Activated B cell treated with CpG ODN at 0.5 μM for 24 hours (primary cell): ENCODE results near the gene CNP. TPM values are rescaled to one million over a fixed set of nuclear protein-coding genes. Genes with fewer than 3 reads are reported as not detected.

Experiments used
- ATAC-seq: fragments of 200-7000 bp; cut with Tn5 transposase; one replicate; pipeline ENCODE4 v1.10.0; 2021; ENCODE audit warnings: low read depth, mild to moderate bottlenecking, moderate library complexity
- CTCF ChIA-PET: fragments of 350-600 bp; sonication (Branson Sonifier 250); formaldehyde crosslinking; loops from one replicate; lab custom pipeline; 2021; ENCODE audit warnings: antibody characterized with exemption; lab: Charles Lee
- POLR2A ChIA-PET: fragments of 350-600 bp; sonication (Branson Sonifier 250); formaldehyde crosslinking; loops from one replicate; lab custom pipeline; 2021; ENCODE audit warnings: antibody characterized with exemption; lab: Charles Lee
- DNase-seq: peaks from one replicate; pipeline ENCODE4 v3.0.0; 2022
- H3K27ac Mint-ChIP-seq: one replicate; pipeline ENCODE4 v1.8.0; 2020; ENCODE audit warnings: mixed read lengths
- H3K27me3 Mint-ChIP-seq: one replicate; pipeline ENCODE4 v1.8.0; 2021; ENCODE audit warnings: mixed read lengths
- H3K36me3 Mint-ChIP-seq: one replicate; pipeline ENCODE4 v1.8.0; 2021; ENCODE audit warnings: low read depth, mixed read lengths
- H3K4me1 Mint-ChIP-seq: one replicate; pipeline ENCODE4 v1.8.0; 2021; ENCODE audit warnings: mixed read lengths
- H3K4me3 Mint-ChIP-seq: one replicate; pipeline ENCODE4 v1.8.0; 2020; ENCODE audit warnings: mild to moderate bottlenecking, mixed read lengths
- H3K9me3 Mint-ChIP-seq: one replicate; pipeline ENCODE4 v1.8.0; 2020; ENCODE audit warnings: mixed read lengths
- CTCF ChIP-seq: fragments of 200-600 bp; IDR thresholded peaks from one replicate; pipeline ENCODE4 v1.8.0; 2022; ENCODE audit warnings: antibody characterized with exemption, mild to moderate bottlenecking
- intact Hi-C: fragments of 100-400 bp; cut with micrococcal nuclease; formaldehyde crosslinking; loops from one replicate; pipeline ENCODE4 v1.15.1; 2024
- total RNA-seq: library from RNA; stranded (reverse); gene quantifications from 2 replicates; pipeline ENCODE4 v1.2.3, GENCODE V29; 2022

CNP gene
- 47.2 and 48.0 TPM in 2 replicates for total RNA-seq

GRCh38 chr17:41966463-41967140 is at the start of gene CNP:
Gene CNP, plus strand, starts transcription at chr17:41966795. Its CDS starts 90 bp downstream, at chr17:41966885.
- H3K36me3 Mint-ChIP-seq: peaks cover 14% of the 10 kb centered on the region
- ATAC-seq (peak; percentile 85), DNase-seq (peak; percentile 92)
- H3K27ac Mint-ChIP-seq: peak within 1 kb of the TSS; percentile 72
- peak within 1 kb of the TSS; percentile 82 for H3K4me3 Mint-ChIP-seq
- CTCF ChIA-PET: interaction anchor here (0.6 to 9.2 kb wide), 7 partner anchors 9 to 215 kb away, joined by 3 to 110 read pairs (median 6); partner anchors contain the start of genes DHX58, JUP, KAT2A and KCNH4
- peaks cover 43% of the 10 kb centered on the region for H3K4me1 Mint-ChIP-seq
- H3K27me3 Mint-ChIP-seq: no peaks in the 10 kb centered on the region
- H3K9me3 Mint-ChIP-seq: no peaks in the 10 kb centered on the region
- no peak for TF ChIP-seq CTCF
- intact Hi-C loops: loop anchor here (1.0 to 5.0 kb wide), 9 partner anchors 18 to 321 kb away; partner anchors contain the start of genes ACLY, DNAJC7, KCNH4 and KLHL11
- POLR2A ChIA-PET: interaction anchor here (0.6 to 2.8 kb wide), 34 partner anchors 10 to 1867 kb away, joined by 3 to 35 read pairs (median 5); partner anchors contain the start of genes ACLY, C17orf113, DHX58 and DNAJC7

- Mint-ChIP-seq H3K9me3 (no peaks in the 10 kb centered on the region), H3K27me3 (no peaks in the 10 kb centered on the region), H3K36me3 (peaks cover 23% of the 10 kb centered on the region), H3K4me1 (peaks cover 32% of the 10 kb centered on the region), H3K27ac (peak overlapping the region; percentile 24), H3K4me3 (peak overlapping the region; percentile 92)
- CTCF ChIA-PET: no interaction called here
- POLR2A ChIA-PET: interaction anchor here (0.7 to 3.8 kb wide), 5 partner anchors 12 to 506 kb away, joined by 3 to 50 read pairs (median 3); partner anchors contain the start of genes CAVIN1, DNAJC7, NKIRAS2 and ODAD4
- DNase-seq (no peak), ATAC-seq (no peak)
- TF ChIP-seq CTCF: no peak
- intact Hi-C loops: loop anchor here (5.0 kb wide), 1 partner anchor 50 kb away; the partner anchor contains the start of gene KLHL11
Observed at GRCh38 chr17:41917192-41917591, 49.4 kb upstream of the CNP start.

GRCh38 chr17:41917679-41918313 is 48.8 kb upstream of the CNP start:
- no peaks in the 10 kb centered on the region for H3K9me3 Mint-ChIP-seq
- peaks cover 32% of the 10 kb centered on the region for H3K4me1 Mint-ChIP-seq
- intact Hi-C loops: loop anchor here (1.0 to 5.0 kb wide), 6 partner anchors 49 to 759 kb away; partner anchors contain the start of genes CNP, DNAJC7, KAT2A and KLHL11
- ChIA-PET CTCF (interaction anchor here (1.8 kb wide), 1 partner anchor 13 kb away, joined by 3 read pairs; the partner anchor contains the start of gene ODAD4), POLR2A (interaction anchor here (0.5 to 3.8 kb wide), 10 partner anchors 12 to 1560 kb away, joined by 3 to 50 read pairs (median 5); partner anchors contain the start of genes DNAJC7, EIF1, KLHL11 and NKIRAS2)
- H3K27me3 Mint-ChIP-seq: no peaks in the 10 kb centered on the region
- DNase-seq (no peak), ATAC-seq (no peak)
- peaks cover 17% of the 10 kb centered on the region for H3K36me3 Mint-ChIP-seq
- H3K4me3 Mint-ChIP-seq: peak overlapping the region; percentile 92
- H3K27ac Mint-ChIP-seq: peak overlapping the region; percentile 24
- no peak for TF ChIP-seq CTCF

- intact Hi-C loops: loop anchor here (1.0 to 5.0 kb wide), 9 partner anchors 12 to 758 kb away; partner anchors contain the start of genes CNP, DHX58, DNAJC7 and KAT2A
- H3K36me3 Mint-ChIP-seq: peaks cover 10% of the 10 kb centered on the region
- no peaks in the 10 kb centered on the region for H3K9me3 Mint-ChIP-seq
- POLR2A ChIA-PET: interaction anchor here (0.5 to 3.8 kb wide), 17 partner anchors 11 to 1565 kb away, joined by 3 to 50 read pairs (median 4); partner anchors contain the start of genes CNP, DHX8, DNAJC7 and EIF1
- H3K27ac Mint-ChIP-seq: peak within 1 kb of the TSS; percentile 84
- CTCF ChIA-PET: interaction anchor here (1.0 to 1.8 kb wide), 2 partner anchors 12 to 101 kb away, joined by 3 to 4 read pairs; partner anchors contain the start of genes NKIRAS2 and ODAD4
- peaks cover 31% of the 10 kb centered on the region for H3K4me1 Mint-ChIP-seq
- DNase-seq (peak; percentile 96), ATAC-seq (peak; percentile 99)
- no peak for TF ChIP-seq CTCF
- H3K27me3 Mint-ChIP-seq: no peaks in the 10 kb centered on the region
- peak within 1 kb of the TSS; percentile 92 for H3K4me3 Mint-ChIP-seq
Observed at GRCh38 chr17:41918314-41919164, 48.1 kb upstream of the CNP start, which contains the start of gene ACLY. Gene ACLY, minus strand, starts transcription at chr17:41918951. Its CDS starts 5,078 bp downstream, at chr17:41913873.
